Testis (tissue), 2 donors: ENCODE measurements around the gene ZNF579.

ENCODE experiments used
- CTCF ChIP-seq, 3 experiments: fragments of 450-650 bp in 2 of 3; fragments of 200-600 bp in 1 of 3; sonication (generic) in 1 of 3; IDR thresholded peaks; one replicate each; pipeline ENCODE4 v1.5.1; 2016 to 2019; ENCODE audit warnings: antibody characterized with exemption in 3 of 3, mild to moderate bottlenecking in 2 of 3, moderate library complexity in 1 of 3
- POLR2A ChIP-seq: fragments of 450-650 bp; IDR thresholded peaks from one replicate; pipeline ENCODE4 v1.6.1; 2017; ENCODE audit warnings: antibody characterized with exemption, mild to moderate bottlenecking, moderate library complexity

- no peak for TF ChIP-seq POLR2A
- no peak for TF ChIP-seq CTCF (IDR thresholded peaks at IDR 0.05)
These were observed 17.4 kb downstream of the ZNF579 start for GRCh38 chr19:55563261-55563690.
